Activated B cell treated with CpG ODN at 0.5 μM for 24 hours (primary cell): ENCODE measurements around the gene CIT. TPM values are rescaled to one million over a fixed set of nuclear protein-coding genes. Genes with fewer than 3 reads are reported as not detected.

Experiments
- ATAC-seq: fragments of 200-7000 bp; cut with Tn5 transposase; one replicate; pipeline ENCODE4 v1.10.0; 2021; ENCODE audit warnings: low read depth, mild to moderate bottlenecking, moderate library complexity
- CTCF ChIA-PET: fragments of 350-600 bp; sonication (Branson Sonifier 250); formaldehyde crosslinking; loops from one replicate; lab custom pipeline; 2021; ENCODE audit warnings: antibody characterized with exemption; lab: Charles Lee
- POLR2A ChIA-PET: fragments of 350-600 bp; sonication (Branson Sonifier 250); formaldehyde crosslinking; loops from one replicate; lab custom pipeline; 2021; ENCODE audit warnings: antibody characterized with exemption; lab: Charles Lee
- DNase-seq: peaks from one replicate; pipeline ENCODE4 v3.0.0; 2022
- H3K27ac Mint-ChIP-seq: one replicate; pipeline ENCODE4 v1.8.0; 2020; ENCODE audit warnings: mixed read lengths
- H3K27me3 Mint-ChIP-seq: one replicate; pipeline ENCODE4 v1.8.0; 2021; ENCODE audit warnings: mixed read lengths
- H3K36me3 Mint-ChIP-seq: one replicate; pipeline ENCODE4 v1.8.0; 2021; ENCODE audit warnings: low read depth, mixed read lengths
- H3K4me1 Mint-ChIP-seq: one replicate; pipeline ENCODE4 v1.8.0; 2021; ENCODE audit warnings: mixed read lengths
- H3K4me3 Mint-ChIP-seq: one replicate; pipeline ENCODE4 v1.8.0; 2020; ENCODE audit warnings: mild to moderate bottlenecking, mixed read lengths
- H3K9me3 Mint-ChIP-seq: one replicate; pipeline ENCODE4 v1.8.0; 2020; ENCODE audit warnings: mixed read lengths
- intact Hi-C: fragments of 100-400 bp; cut with micrococcal nuclease; formaldehyde crosslinking; loops from one replicate; pipeline ENCODE4 v1.15.1; 2024
- total RNA-seq: library from RNA; stranded (reverse); gene quantifications from 2 replicates; pipeline ENCODE4 v1.2.3, GENCODE V29; 2022
- TF ChIP-seq, protein P1 (sequence below): fragments of 200-600 bp; IDR thresholded peaks from one replicate; pipeline ENCODE4 v1.8.0; 2022; ENCODE audit warnings: antibody characterized with exemption, mild to moderate bottlenecking

Gene CIT
- total RNA-seq, 1 donor from 2014 or later = 6.1 TPM

DNA sequence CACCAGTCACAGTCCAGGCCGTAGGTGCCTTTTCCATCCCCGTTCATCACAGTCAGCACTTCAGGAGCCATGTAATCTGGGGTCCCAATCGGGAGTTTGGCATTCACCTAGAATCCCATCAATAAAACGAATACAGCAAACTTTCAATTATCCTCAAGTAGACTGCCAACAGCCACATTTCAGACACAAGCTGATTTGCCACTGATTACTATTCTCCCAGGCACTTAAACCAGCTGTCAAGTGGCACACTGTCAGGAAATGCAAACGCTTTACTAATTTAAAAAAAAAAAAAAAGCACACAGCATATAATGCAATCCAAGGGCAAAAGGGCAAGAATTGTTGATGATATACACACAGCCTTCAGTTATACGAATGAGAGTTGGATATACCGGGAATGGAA lies 51.9 kb downstream of the CIT start:
- no peak for DNase-seq
- Mint-ChIP-seq H3K27me3 (no peaks in the 10 kb centered on the region), H3K27ac (no peak overlapping the region), H3K9me3 (no peaks in the 10 kb centered on the region), H3K36me3 (no peaks in the 10 kb centered on the region), H3K4me3 (no peak overlapping the region), H3K4me1 (no peaks in the 10 kb centered on the region)
- no peak for ATAC-seq
- CTCF ChIA-PET = no interaction called here
- intact Hi-C loops = no loop called here
- POLR2A ChIA-PET = interaction anchor here (0.7 kb wide), 1 partner anchor 1689 kb away, joined by 4 read pairs; the partner anchor contains the start of gene PEBP1
- TF ChIP-seq, protein P1, sequence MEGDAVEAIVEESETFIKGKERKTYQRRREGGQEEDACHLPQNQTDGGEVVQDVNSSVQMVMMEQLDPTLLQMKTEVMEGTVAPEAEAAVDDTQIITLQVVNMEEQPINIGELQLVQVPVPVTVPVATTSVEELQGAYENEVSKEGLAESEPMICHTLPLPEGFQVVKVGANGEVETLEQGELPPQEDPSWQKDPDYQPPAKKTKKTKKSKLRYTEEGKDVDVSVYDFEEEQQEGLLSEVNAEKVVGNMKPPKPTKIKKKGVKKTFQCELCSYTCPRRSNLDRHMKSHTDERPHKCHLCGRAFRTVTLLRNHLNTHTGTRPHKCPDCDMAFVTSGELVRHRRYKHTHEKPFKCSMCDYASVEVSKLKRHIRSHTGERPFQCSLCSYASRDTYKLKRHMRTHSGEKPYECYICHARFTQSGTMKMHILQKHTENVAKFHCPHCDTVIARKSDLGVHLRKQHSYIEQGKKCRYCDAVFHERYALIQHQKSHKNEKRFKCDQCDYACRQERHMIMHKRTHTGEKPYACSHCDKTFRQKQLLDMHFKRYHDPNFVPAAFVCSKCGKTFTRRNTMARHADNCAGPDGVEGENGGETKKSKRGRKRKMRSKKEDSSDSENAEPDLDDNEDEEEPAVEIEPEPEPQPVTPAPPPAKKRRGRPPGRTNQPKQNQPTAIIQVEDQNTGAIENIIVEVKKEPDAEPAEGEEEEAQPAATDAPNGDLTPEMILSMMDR = no peak

DNA sequence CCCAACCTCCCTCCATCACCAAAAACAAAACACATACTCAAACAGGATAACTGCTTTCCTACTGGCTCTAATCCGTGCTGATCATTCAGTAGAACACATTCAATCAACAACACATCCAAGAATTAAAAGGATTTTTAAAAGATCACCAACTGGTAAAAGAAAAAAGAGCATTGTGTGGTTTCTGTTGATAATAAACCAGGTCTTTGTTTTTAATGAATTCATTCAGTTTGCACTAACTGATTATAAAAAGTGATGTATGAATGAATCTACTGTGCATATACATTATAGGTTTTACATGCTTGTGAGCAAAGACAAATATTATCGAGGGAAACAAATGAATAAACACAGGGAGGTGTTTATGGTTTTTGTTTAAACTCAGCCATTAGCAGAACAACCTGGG lies 55.1 kb downstream of the CIT start:
- H3K27me3 Mint-ChIP-seq = no peaks in the 10 kb centered on the region
- H3K27ac Mint-ChIP-seq = no peak overlapping the region
- H3K4me3 Mint-ChIP-seq = no peak overlapping the region
- H3K9me3 Mint-ChIP-seq = no peaks in the 10 kb centered on the region
- no peak for ATAC-seq
- H3K4me1 Mint-ChIP-seq = no peaks in the 10 kb centered on the region
- TF ChIP-seq, protein P1 = no peak
- no peaks in the 10 kb centered on the region for H3K36me3 Mint-ChIP-seq
- no peak for DNase-seq
- ChIA-PET POLR2A (no interaction called here), CTCF (no interaction called here)
- intact Hi-C loops = no loop called here

GRCh38 chr12:119819322-119819721 lies 57.8 kb downstream of the CIT start:
- TF ChIP-seq, protein P1 = no peak
- ChIA-PET POLR2A (no interaction called here), CTCF (no interaction called here)
- DNase-seq = no peak
- intact Hi-C loops = no loop called here
- Mint-ChIP-seq H3K4me1 (no peaks in the 10 kb centered on the region), H3K9me3 (no peaks in the 10 kb centered on the region), H3K36me3 (no peaks in the 10 kb centered on the region), H3K4me3 (no peak overlapping the region), H3K27ac (no peak overlapping the region), H3K27me3 (no peaks in the 10 kb centered on the region)
- ATAC-seq = no peak

GRCh38 chr12:119817546-119818343 lies 59.4 kb downstream of the CIT start:
- no peaks in the 10 kb centered on the region for H3K36me3 Mint-ChIP-seq
- ChIA-PET CTCF (no interaction called here), POLR2A (no interaction called here)

DNA sequence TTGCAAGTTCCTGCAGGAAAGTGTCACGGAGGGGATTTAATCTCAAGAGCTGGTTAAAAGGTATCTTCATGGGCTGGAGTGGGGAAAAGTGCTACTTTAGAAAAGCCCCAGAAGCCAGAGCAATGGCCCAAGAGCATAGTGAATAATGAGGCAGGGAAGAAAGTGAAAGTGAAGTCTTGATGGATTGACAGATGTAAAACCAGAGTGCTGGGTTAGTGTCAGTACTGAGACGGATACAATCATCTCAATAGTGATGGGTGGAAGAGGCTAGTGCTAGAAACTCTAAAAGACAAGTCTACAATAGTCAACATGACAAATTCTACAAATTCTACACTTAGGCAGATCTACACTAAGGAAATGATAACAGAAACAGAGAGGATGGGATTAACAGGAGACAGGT lies 68.1 kb downstream of the CIT start:
- H3K27me3 Mint-ChIP-seq = no peaks in the 10 kb centered on the region
- ATAC-seq (no peak), DNase-seq (no peak)
- TF ChIP-seq, protein P1 = no peak
- peaks cover 6% of the 10 kb centered on the region for H3K9me3 Mint-ChIP-seq
- ChIA-PET POLR2A (no interaction called here), CTCF (no interaction called here)
- H3K4me3 Mint-ChIP-seq = no peak overlapping the region
- H3K27ac Mint-ChIP-seq = no peak overlapping the region
- peaks cover 5% of the 10 kb centered on the region for H3K36me3 Mint-ChIP-seq
- no peaks in the 10 kb centered on the region for H3K4me1 Mint-ChIP-seq
- intact Hi-C loops = no loop called here

More at GRCh38 chr12:119817546-119818343, 59.4 kb downstream of the CIT start:
- TF ChIP-seq, protein P1 = no peak
- intact Hi-C loops = no loop called here
- ATAC-seq = no peak
- Mint-ChIP-seq H3K4me3 (no peak overlapping the region), H3K9me3 (no peaks in the 10 kb centered on the region), H3K27me3 (no peaks in the 10 kb centered on the region), H3K4me1 (no peaks in the 10 kb centered on the region), H3K27ac (no peak overlapping the region)
- DNase-seq = no peak
